GM23338 (cell line): Measurements from ENCODE around the gene HDHD5. TPM values are rescaled to one million over a fixed set of nuclear protein-coding genes. Genes with fewer than 3 reads are reported as not detected.

Experiments
- ATAC-seq: fragments of 200-7000 bp; cut with Tn5 transposase; 3 replicates; pipeline ENCODE4 v1.9.1; 2020
- DNase-seq: peaks from one replicate; pipeline ENCODE4 v3.0.0-alpha.2; 2015; ENCODE audit warnings: low spot score
- H2AFZ ChIP-seq: fragments of 200-600 bp; sonication (generic); 2 replicates; pipeline ENCODE4 v1.8.0; 2016; ENCODE audit warnings: antibody characterized with exemption, mild to moderate bottlenecking, moderate library complexity
- H3F3A ChIP-seq: fragments of 200-600 bp; sonication (generic); replicated peaks from 2 replicates; pipeline ENCODE4 v1.8.0; 2017; ENCODE audit warnings: antibody characterized with exemption, mixed run types, low read depth
- H3K27ac ChIP-seq: fragments of 200-600 bp; sonication (generic); 2 replicates; pipeline ENCODE4 v1.6.1; 2016; ENCODE audit warnings: low read depth
- H3K27me3 ChIP-seq: fragments of 200-600 bp; sonication (generic); 2 replicates; pipeline ENCODE4 v1.8.0; 2016; ENCODE audit warnings: mild to moderate bottlenecking, mixed run types, moderate library complexity; ENCODE audit not compliant: insufficient read depth
- H3K36me3 ChIP-seq: fragments of 200-600 bp; sonication (generic); 2 replicates; pipeline ENCODE4 v1.8.0; 2016; ENCODE audit warnings: mild to moderate bottlenecking; ENCODE audit not compliant: insufficient read depth
- H3K4me1 ChIP-seq: fragments of 200-600 bp; sonication (generic); 2 replicates; pipeline ENCODE4 v1.8.0; 2016; ENCODE audit warnings: mild to moderate bottlenecking, moderate library complexity; ENCODE audit not compliant: insufficient read depth
- H3K4me2 ChIP-seq: fragments of 200-600 bp; sonication (generic); 2 replicates; pipeline ENCODE4 v1.7.1; 2017; ENCODE audit warnings: mixed run types
- H3K4me3 ChIP-seq: fragments of 200-600 bp; sonication (generic); 2 replicates; pipeline ENCODE4 v1.6.1; 2016; ENCODE audit warnings: mixed run types
- H3K79me2 ChIP-seq: fragments of 200-600 bp; sonication (generic); replicated peaks from 2 replicates; pipeline ENCODE4 v1.8.0; 2017; ENCODE audit warnings: mild to moderate bottlenecking; ENCODE audit not compliant: insufficient read depth
- H3K9me2 ChIP-seq: fragments of 200-600 bp; sonication (generic); 2 replicates; pipeline ENCODE4 v1.8.0; 2017; ENCODE audit not compliant: insufficient read depth
- H4K20me1 ChIP-seq: fragments of 200-600 bp; sonication (generic); replicated peaks from 2 replicates; pipeline ENCODE4 v1.8.0; 2017; ENCODE audit warnings: mild to moderate bottlenecking; ENCODE audit not compliant: insufficient read depth
- H3K27ac Mint-ChIP-seq: 2 replicates; pipeline ENCODE4 v1.8.0; 2020; ENCODE audit warnings: inconsistent platforms, mild to moderate bottlenecking, moderate library complexity, mixed read lengths
- H3K27me3 Mint-ChIP-seq: 3 replicates; pipeline ENCODE4 v1.8.0; 2022; ENCODE audit warnings: low read depth, mild to moderate bottlenecking, moderate library complexity, mixed read lengths, inconsistent platforms; ENCODE audit not compliant: insufficient read depth, poor library complexity
- H3K36me3 Mint-ChIP-seq: 3 replicates; pipeline ENCODE4 v1.8.0; 2021; ENCODE audit warnings: low read depth, mild to moderate bottlenecking, inconsistent platforms, moderate library complexity, mixed read lengths
- H3K4me1 Mint-ChIP-seq: 3 replicates; pipeline ENCODE4 v1.8.0; 2020; ENCODE audit warnings: mild to moderate bottlenecking, inconsistent platforms, mixed read lengths
- H3K4me3 Mint-ChIP-seq: 3 replicates; pipeline ENCODE4 v1.8.0; 2021; ENCODE audit warnings: moderate library complexity, mild to moderate bottlenecking, inconsistent platforms, mixed read lengths
- H3K9me3 Mint-ChIP-seq: 3 replicates; pipeline ENCODE4 v1.8.0; 2020; ENCODE audit warnings: moderate library complexity, mild to moderate bottlenecking, inconsistent platforms, mixed read lengths
- CREB1 ChIP-seq: fragments of 250-450 bp; sonication (Bioruptor Pico); IDR thresholded peaks from 2 replicates; pipeline ENCODE4 v1.5.0; 2020; ENCODE audit warnings: low read depth, mild to moderate bottlenecking, moderate library complexity
- EZH2 ChIP-seq: fragments of 200-600 bp; sonication (generic); IDR thresholded peaks from one replicate; pipeline ENCODE4 v1.8.0; 2017; ENCODE audit warnings: antibody characterized with exemption, mild to moderate bottlenecking, low read depth; ENCODE audit not compliant: unreplicated experiment
- EZH2phosphoT487 ChIP-seq: fragments of 200-600 bp; sonication (generic); IDR thresholded peaks from one replicate; pipeline ENCODE4 v1.8.1; 2018; ENCODE audit warnings: antibody characterized with exemption; ENCODE audit not compliant: unreplicated experiment
- NANOG ChIP-seq: IDR thresholded peaks from 2 replicates; pipeline ENCODE4 v1.6.1; 2016; ENCODE audit warnings: antibody characterized with exemption, borderline replicate concordance
- POLR2AphosphoS5 ChIP-seq: IDR thresholded peaks from 2 replicates; pipeline ENCODE4 v1.6.1; 2016; ENCODE audit warnings: antibody characterized with exemption, low read depth
- STAT1 ChIP-seq: IDR thresholded peaks from one replicate; pipeline ENCODE4 v1.6.1; 2016; ENCODE audit warnings: antibody characterized with exemption; ENCODE audit not compliant: unreplicated experiment
- ZNF114 ChIP-seq: fragments of 250-450 bp; sonication (Bioruptor Pico); IDR thresholded peaks from 2 replicates; pipeline ENCODE4 v1.5.0; 2020; ENCODE audit warnings: mild to moderate bottlenecking, moderate library complexity
- ZNF331 ChIP-seq: fragments of 250-450 bp; sonication (Bioruptor Pico); IDR thresholded peaks from 2 replicates; pipeline ENCODE4 v1.5.0; 2020; ENCODE audit warnings: low read depth, mild to moderate bottlenecking, moderate library complexity
- polyA plus RNA-seq: library from polyadenylated mRNA; unstranded; fragments of >200 nt; fragmentation: Nextera tagmentation; extraction: Ambion mirVana; gene quantifications from 2 replicates; pipeline ENCODE4 v1.2.1, GENCODE V29; 2016
- total RNA-seq: library from RNA; depleted of rRNA; stranded (reverse); fragments of >200 nt; shearing (Covaris generic); gene quantifications from 2 replicates; pipeline ENCODE4 v1.2.3, GENCODE V29; 2014
- TF ChIP-seq, protein P1 (sequence below): IDR thresholded peaks from 2 replicates; pipeline ENCODE4 v1.6.1; 2016; ENCODE audit warnings: antibody characterized with exemption
- TF ChIP-seq, protein P2 (sequence below): IDR thresholded peaks from one replicate; pipeline ENCODE4 v1.6.1; 2018; ENCODE audit warnings: antibody characterized with exemption; ENCODE audit not compliant: unreplicated experiment
- TF ChIP-seq, protein P3 (sequence below): fragments of 250-450 bp; sonication (Bioruptor Pico); IDR thresholded peaks from 2 replicates; pipeline ENCODE4 v1.5.0; 2020; ENCODE audit warnings: mild to moderate bottlenecking, moderate library complexity

The HDHD5 gene
- total and polyA plus RNA-seq, 2 experiments from 2014 or later: 70.0 to 116 TPM

DNA sequence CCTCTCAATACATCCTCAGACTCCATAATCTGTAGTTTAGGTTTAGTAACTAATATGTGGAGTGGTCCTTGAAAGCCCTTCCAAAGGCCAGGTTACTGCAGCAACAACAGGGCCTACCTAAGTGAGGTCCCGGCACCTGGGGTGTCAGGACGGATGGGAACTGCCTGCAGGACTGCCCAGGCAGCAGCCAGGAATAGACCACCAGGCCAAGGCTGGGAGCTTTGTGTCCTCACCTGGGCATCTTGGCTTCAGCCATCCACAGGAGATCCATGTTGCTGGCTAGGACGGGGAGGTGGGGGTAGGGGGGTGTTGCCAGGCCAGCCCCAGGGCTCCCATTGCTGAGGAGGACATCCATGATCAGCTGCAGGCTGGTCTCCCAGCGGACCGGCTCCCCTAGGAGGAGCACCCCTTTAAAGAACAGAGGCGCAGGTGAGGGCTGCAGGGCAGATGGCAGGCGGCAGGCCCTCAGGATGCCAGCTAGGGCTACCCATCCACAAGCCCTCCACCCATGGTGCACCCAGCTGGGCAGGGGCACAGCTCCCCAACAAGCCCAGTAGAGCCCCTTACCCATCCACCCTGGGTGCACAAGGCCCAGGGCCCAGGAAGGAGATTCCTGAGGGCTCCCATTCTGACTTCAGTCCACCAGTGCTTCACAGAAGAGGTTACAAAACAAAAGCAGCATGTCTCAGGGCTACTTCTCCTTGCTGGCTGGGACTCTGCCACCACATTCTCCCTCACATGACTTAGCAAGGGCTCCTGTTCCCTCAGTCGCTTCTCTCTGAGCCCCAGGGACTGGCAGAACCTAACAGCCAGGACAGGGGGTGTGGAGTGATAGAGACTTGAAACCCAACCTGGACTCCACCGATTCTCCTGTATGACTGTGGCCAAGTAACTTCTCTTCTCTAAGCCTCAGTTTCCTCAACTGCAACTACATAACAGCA lies 18.0 kb downstream of the HDHD5 start (continued):
- TF ChIP-seq NANOG (no peak), STAT1 (no peak), EZH2phosphoT487 (no peak), ZNF114 (CRISPR knock-in tag) (no peak)
- TF ChIP-seq, protein P1, sequence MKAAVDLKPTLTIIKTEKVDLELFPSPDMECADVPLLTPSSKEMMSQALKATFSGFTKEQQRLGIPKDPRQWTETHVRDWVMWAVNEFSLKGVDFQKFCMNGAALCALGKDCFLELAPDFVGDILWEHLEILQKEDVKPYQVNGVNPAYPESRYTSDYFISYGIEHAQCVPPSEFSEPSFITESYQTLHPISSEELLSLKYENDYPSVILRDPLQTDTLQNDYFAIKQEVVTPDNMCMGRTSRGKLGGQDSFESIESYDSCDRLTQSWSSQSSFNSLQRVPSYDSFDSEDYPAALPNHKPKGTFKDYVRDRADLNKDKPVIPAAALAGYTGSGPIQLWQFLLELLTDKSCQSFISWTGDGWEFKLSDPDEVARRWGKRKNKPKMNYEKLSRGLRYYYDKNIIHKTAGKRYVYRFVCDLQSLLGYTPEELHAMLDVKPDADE: no peak

DNA sequence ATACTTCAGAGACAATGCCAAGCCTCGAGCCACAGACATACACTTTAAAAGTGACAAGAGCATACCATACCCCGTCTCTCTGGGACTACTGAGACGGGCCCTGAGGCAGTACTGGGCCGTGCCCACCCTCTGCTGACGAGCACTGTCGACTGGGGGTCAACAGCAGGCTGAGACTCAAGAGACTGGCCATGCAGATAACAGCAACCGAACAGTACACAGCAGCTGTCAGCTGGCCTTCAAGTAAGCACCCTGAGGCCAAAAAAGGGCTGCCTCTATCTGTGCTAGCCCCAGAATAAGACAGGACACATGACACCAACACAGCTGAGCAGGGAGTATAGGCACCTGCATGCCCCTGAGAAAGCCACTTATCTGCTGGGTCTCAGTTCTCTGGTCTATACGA lies 19.1 kb downstream of the HDHD5 start:
- Histone ChIP-seq H3K4me2 (no peak overlapping the region), H3K4me3 (no peak overlapping the region), H3K36me3 (no peaks in the 10 kb centered on the region; the same call in 1 of the 2 replicates), H3K9me2 (no peaks in the 10 kb centered on the region), H3F3A (peaks cover 16% of the 10 kb centered on the region), H3K79me2 (peaks cover 4% of the 10 kb centered on the region; the same call in 1 of the 2 replicates), H3K27me3 (no peaks in the 10 kb centered on the region), H3K4me1 (no peaks in the 10 kb centered on the region), H2AFZ (no peak overlapping the region), H3K27ac (no peak overlapping the region), H4K20me1 (peaks cover 9% of the 10 kb centered on the region)
- Mint-ChIP-seq H3K9me3 (no peaks in the 10 kb centered on the region; the same call in 2 of the 3 replicates), H3K4me1 (peaks cover 3% of the 10 kb centered on the region; the same call in 2 of the 3 replicates), H3K27me3 (peaks cover 1% of the 10 kb centered on the region), H3K4me3 (no peak overlapping the region), H3K36me3 (peaks cover 51% of the 10 kb centered on the region), H3K27ac (no peak overlapping the region)
- DNase-seq (no peak), ATAC-seq (no peak)
- TF ChIP-seq, protein P2, sequence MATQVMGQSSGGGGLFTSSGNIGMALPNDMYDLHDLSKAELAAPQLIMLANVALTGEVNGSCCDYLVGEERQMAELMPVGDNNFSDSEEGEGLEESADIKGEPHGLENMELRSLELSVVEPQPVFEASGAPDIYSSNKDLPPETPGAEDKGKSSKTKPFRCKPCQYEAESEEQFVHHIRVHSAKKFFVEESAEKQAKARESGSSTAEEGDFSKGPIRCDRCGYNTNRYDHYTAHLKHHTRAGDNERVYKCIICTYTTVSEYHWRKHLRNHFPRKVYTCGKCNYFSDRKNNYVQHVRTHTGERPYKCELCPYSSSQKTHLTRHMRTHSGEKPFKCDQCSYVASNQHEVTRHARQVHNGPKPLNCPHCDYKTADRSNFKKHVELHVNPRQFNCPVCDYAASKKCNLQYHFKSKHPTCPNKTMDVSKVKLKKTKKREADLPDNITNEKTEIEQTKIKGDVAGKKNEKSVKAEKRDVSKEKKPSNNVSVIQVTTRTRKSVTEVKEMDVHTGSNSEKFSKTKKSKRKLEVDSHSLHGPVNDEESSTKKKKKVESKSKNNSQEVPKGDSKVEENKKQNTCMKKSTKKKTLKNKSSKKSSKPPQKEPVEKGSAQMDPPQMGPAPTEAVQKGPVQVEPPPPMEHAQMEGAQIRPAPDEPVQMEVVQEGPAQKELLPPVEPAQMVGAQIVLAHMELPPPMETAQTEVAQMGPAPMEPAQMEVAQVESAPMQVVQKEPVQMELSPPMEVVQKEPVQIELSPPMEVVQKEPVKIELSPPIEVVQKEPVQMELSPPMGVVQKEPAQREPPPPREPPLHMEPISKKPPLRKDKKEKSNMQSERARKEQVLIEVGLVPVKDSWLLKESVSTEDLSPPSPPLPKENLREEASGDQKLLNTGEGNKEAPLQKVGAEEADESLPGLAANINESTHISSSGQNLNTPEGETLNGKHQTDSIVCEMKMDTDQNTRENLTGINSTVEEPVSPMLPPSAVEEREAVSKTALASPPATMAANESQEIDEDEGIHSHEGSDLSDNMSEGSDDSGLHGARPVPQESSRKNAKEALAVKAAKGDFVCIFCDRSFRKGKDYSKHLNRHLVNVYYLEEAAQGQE: no peak
- TF ChIP-seq CREB1 (CRISPR knock-in tag) (no peak), ZNF114 (CRISPR knock-in tag) (no peak), EZH2 (no peak), NANOG (no peak), EZH2phosphoT487 (no peak), POLR2AphosphoS5 (no peak), ZNF331 (no peak)
- TF ChIP-seq, protein P1: no peak
- TF ChIP-seq, protein P3, sequence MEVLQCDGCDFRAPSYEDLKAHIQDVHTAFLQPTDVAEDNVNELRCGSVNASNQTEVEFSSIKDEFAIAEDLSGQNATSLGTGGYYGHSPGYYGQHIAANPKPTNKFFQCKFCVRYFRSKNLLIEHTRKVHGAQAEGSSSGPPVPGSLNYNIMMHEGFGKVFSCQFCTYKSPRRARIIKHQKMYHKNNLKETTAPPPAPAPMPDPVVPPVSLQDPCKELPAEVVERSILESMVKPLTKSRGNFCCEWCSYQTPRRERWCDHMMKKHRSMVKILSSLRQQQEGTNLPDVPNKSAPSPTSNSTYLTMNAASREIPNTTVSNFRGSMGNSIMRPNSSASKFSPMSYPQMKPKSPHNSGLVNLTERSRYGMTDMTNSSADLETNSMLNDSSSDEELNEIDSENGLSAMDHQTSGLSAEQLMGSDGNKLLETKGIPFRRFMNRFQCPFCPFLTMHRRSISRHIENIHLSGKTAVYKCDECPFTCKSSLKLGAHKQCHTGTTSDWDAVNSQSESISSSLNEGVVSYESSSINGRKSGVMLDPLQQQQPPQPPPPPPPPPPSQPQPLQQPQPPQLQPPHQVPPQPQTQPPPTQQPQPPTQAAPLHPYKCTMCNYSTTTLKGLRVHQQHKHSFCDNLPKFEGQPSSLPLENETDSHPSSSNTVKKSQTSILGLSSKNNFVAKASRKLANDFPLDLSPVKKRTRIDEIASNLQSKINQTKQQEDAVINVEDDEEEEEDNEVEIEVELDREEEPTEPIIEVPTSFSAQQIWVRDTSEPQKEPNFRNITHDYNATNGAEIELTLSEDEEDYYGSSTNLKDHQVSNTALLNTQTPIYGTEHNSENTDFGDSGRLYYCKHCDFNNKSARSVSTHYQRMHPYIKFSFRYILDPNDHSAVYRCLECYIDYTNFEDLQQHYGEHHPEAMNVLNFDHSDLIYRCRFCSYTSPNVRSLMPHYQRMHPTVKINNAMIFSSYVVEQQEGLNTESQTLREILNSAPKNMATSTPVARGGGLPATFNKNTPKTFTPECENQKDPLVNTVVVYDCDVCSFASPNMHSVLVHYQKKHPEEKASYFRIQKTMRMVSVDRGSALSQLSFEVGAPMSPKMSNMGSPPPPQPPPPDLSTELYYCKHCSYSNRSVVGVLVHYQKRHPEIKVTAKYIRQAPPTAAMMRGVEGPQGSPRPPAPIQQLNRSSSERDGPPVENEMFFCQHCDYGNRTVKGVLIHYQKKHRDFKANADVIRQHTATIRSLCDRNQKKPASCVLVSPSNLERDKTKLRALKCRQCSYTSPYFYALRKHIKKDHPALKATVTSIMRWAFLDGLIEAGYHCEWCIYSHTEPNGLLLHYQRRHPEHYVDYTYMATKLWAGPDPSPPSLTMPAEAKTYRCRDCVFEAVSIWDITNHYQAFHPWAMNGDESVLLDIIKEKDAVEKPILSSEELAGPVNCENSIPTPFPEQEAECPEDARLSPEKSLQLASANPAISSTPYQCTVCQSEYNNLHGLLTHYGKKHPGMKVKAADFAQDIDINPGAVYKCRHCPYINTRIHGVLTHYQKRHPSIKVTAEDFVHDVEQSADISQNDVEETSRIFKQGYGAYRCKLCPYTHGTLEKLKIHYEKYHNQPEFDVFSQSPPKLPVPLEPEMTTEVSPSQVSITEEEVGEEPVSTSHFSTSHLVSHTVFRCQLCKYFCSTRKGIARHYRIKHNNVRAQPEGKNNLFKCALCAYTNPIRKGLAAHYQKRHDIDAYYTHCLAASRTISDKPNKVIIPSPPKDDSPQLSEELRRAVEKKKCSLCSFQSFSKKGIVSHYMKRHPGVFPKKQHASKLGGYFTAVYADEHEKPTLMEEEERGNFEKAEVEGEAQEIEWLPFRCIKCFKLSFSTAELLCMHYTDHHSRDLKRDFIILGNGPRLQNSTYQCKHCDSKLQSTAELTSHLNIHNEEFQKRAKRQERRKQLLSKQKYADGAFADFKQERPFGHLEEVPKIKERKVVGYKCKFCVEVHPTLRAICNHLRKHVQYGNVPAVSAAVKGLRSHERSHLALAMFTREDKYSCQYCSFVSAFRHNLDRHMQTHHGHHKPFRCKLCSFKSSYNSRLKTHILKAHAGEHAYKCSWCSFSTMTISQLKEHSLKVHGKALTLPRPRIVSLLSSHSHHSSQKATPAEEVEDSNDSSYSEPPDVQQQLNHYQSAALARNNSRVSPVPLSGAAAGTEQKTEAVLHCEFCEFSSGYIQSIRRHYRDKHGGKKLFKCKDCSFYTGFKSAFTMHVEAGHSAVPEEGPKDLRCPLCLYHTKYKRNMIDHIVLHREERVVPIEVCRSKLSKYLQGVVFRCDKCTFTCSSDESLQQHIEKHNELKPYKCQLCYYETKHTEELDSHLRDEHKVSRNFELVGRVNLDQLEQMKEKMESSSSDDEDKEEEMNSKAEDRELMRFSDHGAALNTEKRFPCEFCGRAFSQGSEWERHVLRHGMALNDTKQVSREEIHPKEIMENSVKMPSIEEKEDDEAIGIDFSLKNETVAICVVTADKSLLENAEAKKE (CRISPR knock-in tag): no peak
